ENCODE data around the gene SMYD3.

The SMYD3 gene

DNA sequence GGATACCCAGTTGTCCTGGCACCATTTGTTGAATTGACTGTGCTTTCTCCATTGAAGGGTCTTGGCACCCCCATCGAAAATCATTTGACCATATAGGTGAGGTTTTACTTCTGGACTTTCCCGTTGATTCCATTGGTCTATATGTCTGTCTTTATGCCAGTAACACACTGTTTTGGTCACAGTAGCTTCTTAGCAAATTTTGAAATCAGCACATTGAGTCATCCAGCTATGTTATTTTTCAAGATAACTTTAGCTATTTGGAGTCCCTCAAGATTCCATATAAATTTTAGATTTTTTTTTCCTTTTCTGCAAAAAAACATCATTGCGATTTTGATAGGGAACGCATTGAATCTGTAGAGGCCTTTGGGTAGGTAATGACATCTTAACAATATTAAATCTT lies 235.6 kb downstream of the SMYD3 start:
- TF ChIP-seq EZH2 (optimal IDR thresholded peaks at IDR 0.05; ENCODE audit: low read depth, low read length) (no peak), EZH2phosphoT487 (IDR thresholded peaks at IDR 0.05; ENCODE audit: low read length) (no peak)
- TF ChIP-seq, protein P1, sequence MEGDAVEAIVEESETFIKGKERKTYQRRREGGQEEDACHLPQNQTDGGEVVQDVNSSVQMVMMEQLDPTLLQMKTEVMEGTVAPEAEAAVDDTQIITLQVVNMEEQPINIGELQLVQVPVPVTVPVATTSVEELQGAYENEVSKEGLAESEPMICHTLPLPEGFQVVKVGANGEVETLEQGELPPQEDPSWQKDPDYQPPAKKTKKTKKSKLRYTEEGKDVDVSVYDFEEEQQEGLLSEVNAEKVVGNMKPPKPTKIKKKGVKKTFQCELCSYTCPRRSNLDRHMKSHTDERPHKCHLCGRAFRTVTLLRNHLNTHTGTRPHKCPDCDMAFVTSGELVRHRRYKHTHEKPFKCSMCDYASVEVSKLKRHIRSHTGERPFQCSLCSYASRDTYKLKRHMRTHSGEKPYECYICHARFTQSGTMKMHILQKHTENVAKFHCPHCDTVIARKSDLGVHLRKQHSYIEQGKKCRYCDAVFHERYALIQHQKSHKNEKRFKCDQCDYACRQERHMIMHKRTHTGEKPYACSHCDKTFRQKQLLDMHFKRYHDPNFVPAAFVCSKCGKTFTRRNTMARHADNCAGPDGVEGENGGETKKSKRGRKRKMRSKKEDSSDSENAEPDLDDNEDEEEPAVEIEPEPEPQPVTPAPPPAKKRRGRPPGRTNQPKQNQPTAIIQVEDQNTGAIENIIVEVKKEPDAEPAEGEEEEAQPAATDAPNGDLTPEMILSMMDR (IDR thresholded peaks at IDR 0.05; ENCODE audit: low read length): no peak
- no peaks in the 10 kb centered on the region for H3K36me3 ChIP-seq (replicated peaks; ENCODE audit: insufficient read depth, low read length)

DNA sequence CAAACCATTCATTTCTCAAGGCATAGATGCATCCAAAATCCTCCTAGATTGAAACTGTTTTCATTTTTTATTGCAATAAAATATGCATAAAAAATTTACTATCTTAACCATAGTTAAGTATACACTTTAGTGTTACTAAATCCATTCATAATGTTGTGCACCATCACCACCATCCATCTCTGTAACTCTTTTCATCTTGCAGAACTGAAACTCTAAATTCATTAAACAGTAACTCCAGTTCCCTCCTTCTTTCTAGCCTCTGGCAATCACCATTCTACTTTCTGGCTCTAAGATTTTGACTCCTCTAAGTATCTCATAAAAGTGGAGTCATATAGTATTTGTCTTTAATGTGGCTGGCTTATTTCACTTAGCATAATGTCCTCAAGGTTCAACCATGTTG lies 236.8 kb downstream of the SMYD3 start:
- H3K27ac ChIP-seq (ENCODE audit: low read length): no peak overlapping the region
- H3K9me2 ChIP-seq (replicated peaks; ENCODE audit: insufficient read depth, low read length): no peaks in the 10 kb centered on the region
- H3K9ac ChIP-seq (ENCODE audit: low read length): no peak overlapping the region
- no peaks in the 10 kb centered on the region for H3K27me3 ChIP-seq (replicated peaks; ENCODE audit: insufficient read depth, low read length)
- DNase-seq: no peak
- no peaks in the 10 kb centered on the region for H3K79me2 ChIP-seq (ENCODE audit: low read length)
- H2AFZ ChIP-seq (ENCODE audit: low read length): no peak overlapping the region
- no peak overlapping the region for H3K4me3 ChIP-seq (ENCODE audit: low read length)
- TF ChIP-seq, protein P1 (IDR thresholded peaks at IDR 0.05; ENCODE audit: low read length): no peak
- TF ChIP-seq EZH2 (optimal IDR thresholded peaks at IDR 0.05; ENCODE audit: low read depth, low read length) (no peak), EZH2phosphoT487 (IDR thresholded peaks at IDR 0.05; ENCODE audit: low read length) (no peak)
- no peaks in the 10 kb centered on the region for H3F3A ChIP-seq (ENCODE audit: insufficient read depth, low read length)
- H3K36me3 ChIP-seq (replicated peaks; ENCODE audit: insufficient read depth, low read length): no peaks in the 10 kb centered on the region
- H3K4me1 ChIP-seq (ENCODE audit: low read length): no peaks in the 10 kb centered on the region
- no peaks in the 10 kb centered on the region for H3K9me3 ChIP-seq (replicated peaks; ENCODE audit: insufficient read depth, low read length)
- H3K4me2 ChIP-seq (ENCODE audit: low read depth, low read length): no peak overlapping the region
- no peaks in the 10 kb centered on the region for H4K20me1 ChIP-seq (ENCODE audit: insufficient read depth, low read length)

More for the DNA sequence above, 235.6 kb downstream of the SMYD3 start:
- no peak overlapping the region for H3K27ac ChIP-seq (ENCODE audit: low read length)
- no peak for DNase-seq
- H3K9ac ChIP-seq (ENCODE audit: low read length): no peak overlapping the region
- H3K9me3 ChIP-seq (replicated peaks; ENCODE audit: insufficient read depth, low read length): no peaks in the 10 kb centered on the region
- no peak overlapping the region for H2AFZ ChIP-seq (ENCODE audit: low read length)
- H3F3A ChIP-seq (ENCODE audit: insufficient read depth, low read length): no peaks in the 10 kb centered on the region
- H4K20me1 ChIP-seq (ENCODE audit: insufficient read depth, low read length): no peaks in the 10 kb centered on the region
- H3K4me3 ChIP-seq (ENCODE audit: low read length): no peak overlapping the region
- H3K27me3 ChIP-seq (replicated peaks; ENCODE audit: insufficient read depth, low read length): no peaks in the 10 kb centered on the region
- no peaks in the 10 kb centered on the region for H3K9me2 ChIP-seq (replicated peaks; ENCODE audit: insufficient read depth, low read length)
- H3K79me2 ChIP-seq (ENCODE audit: low read length): no peaks in the 10 kb centered on the region
- no peak overlapping the region for H3K4me2 ChIP-seq (ENCODE audit: low read depth, low read length)
- H3K4me1 ChIP-seq (ENCODE audit: low read length): no peaks in the 10 kb centered on the region

DNA sequence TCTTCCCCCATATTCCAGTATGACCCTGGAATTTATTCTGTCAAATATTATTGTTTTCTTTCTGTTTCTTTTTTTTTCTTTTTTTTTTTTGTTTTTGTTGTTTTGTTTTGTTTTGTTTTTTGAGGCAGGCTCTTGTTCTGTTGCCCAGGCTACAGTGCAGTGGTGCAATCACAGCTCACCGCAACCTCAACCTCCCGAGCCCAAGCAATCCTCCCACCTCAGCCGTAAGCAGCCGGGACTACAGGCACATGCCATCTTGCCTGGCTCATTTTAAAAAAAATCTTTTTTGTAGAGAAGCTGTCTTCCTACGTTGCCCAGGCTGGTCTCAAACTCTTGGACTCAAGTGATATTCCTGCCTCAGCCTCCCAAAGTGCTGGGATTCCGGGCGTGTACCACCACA lies 237.6 kb downstream of the SMYD3 start:
- no peak for DNase-seq
- TF ChIP-seq EZH2phosphoT487 (IDR thresholded peaks at IDR 0.05; ENCODE audit: low read length): no peak
- TF ChIP-seq EZH2 (optimal IDR thresholded peaks at IDR 0.05; ENCODE audit: low read depth, low read length): no peak
- TF ChIP-seq, protein P1 (IDR thresholded peaks at IDR 0.05; ENCODE audit: low read length): no peak
- H3K36me3 ChIP-seq (replicated peaks; ENCODE audit: insufficient read depth, low read length): no peaks in the 10 kb centered on the region
- no peak overlapping the region for H3K4me2 ChIP-seq (ENCODE audit: low read depth, low read length)
- no peak overlapping the region for H3K9ac ChIP-seq (ENCODE audit: low read length)
- H3K4me3 ChIP-seq (ENCODE audit: low read length): no peak overlapping the region
- H3K27ac ChIP-seq (ENCODE audit: low read length): no peak overlapping the region
- no peak overlapping the region for H2AFZ ChIP-seq (ENCODE audit: low read length)
- H3K4me1 ChIP-seq (ENCODE audit: low read length): no peaks in the 10 kb centered on the region
- no peaks in the 10 kb centered on the region for H3K79me2 ChIP-seq (ENCODE audit: low read length)
- H3F3A ChIP-seq (ENCODE audit: insufficient read depth, low read length): no peaks in the 10 kb centered on the region
- H3K27me3 ChIP-seq (replicated peaks; ENCODE audit: insufficient read depth, low read length): no peaks in the 10 kb centered on the region
- H3K9me2 ChIP-seq (replicated peaks; ENCODE audit: insufficient read depth, low read length): no peaks in the 10 kb centered on the region
- H3K9me3 ChIP-seq (replicated peaks; ENCODE audit: insufficient read depth, low read length): no peaks in the 10 kb centered on the region
- H4K20me1 ChIP-seq (ENCODE audit: insufficient read depth, low read length): no peaks in the 10 kb centered on the region
